ENCODE results near the gene ITLN2.
"Not testable (repeated sequence)": the region's sequence is repeated elsewhere in the genome, so short reads cannot be mapped to it uniquely, and the experiment has no call there.

DNA sequence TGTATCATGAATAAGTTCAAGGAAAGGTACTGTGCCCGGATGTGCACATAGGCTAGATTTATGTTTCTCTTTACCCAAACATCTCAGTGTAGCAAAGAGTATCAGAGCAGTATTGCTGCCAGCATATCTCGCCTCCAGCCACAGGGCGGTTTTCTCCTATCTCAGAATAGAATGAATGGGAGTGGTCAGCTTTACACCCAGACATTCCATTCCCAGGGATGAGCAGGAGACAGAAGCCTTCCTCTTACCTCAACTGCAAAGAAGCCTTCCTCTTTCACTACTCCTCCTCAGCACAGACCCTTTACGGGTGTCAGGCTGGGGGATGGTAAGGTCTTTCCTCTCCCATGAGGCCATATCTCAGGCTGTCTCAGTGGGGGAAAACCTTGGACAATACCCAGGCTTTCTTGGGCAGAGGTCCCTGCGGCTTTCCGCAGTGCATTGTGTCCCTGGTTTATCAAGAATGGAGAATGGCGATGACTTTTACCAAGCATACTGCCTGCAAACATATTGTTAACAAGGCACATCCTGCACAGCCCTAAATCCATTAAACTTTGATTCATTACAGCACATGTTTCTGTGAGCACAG lies 7.3 kb downstream of the ITLN2 start:
- not testable (repeated sequence) for TF ChIP-seq EZH2 (IDR thresholded peaks at IDR 0.05; ENCODE audit: insufficient read depth, poor library complexity, severe bottlenecking); EZH2phosphoT487 (IDR thresholded peaks at IDR 0.05; ENCODE audit: insufficient read depth, low read depth)
